Measurements from ENCODE around the gene SLC29A3. TPM values are rescaled to one million over a fixed set of nuclear protein-coding genes. Genes with fewer than 3 reads are reported as not detected.

SLC29A3 gene
- total RNA-seq, 2 experiments from 2014 or later, result 2.9 to 3.3 TPM

GRCh38 chr10:71372882-71373495 is 53.9 kb downstream of the SLC29A3 start:
- Mint-ChIP-seq H3K4me3 (no peak overlapping the region), H3K36me3 (ENCODE audit: low read depth) (no peaks in the 10 kb centered on the region), H3K9me3 (no peaks in the 10 kb centered on the region), H3K27me3 (peaks cover 4% of the 10 kb centered on the region), H3K27ac (no peak overlapping the region), H3K4me1 (ENCODE audit: low read depth) (peaks cover 8% of the 10 kb centered on the region)
- TF ChIP-seq CTCF (IDR thresholded peaks at IDR 0.05), result no peak
- ATAC-seq (no peak), DNase-seq (no peak)
- ChIA-PET POLR2A (interaction anchor here (1.1 kb wide), 1 partner anchor 57 kb away, joined by 3 read pairs; no protein-coding TSS in a partner anchor), CTCF (interaction anchor here (1.5 to 3.9 kb wide), 3 partner anchors 11 to 439 kb away, joined by 3 to 19 read pairs (median 7); no protein-coding TSS in a partner anchor)
- intact Hi-C loops (cut with micrococcal nuclease), result no loop called here

DNA sequence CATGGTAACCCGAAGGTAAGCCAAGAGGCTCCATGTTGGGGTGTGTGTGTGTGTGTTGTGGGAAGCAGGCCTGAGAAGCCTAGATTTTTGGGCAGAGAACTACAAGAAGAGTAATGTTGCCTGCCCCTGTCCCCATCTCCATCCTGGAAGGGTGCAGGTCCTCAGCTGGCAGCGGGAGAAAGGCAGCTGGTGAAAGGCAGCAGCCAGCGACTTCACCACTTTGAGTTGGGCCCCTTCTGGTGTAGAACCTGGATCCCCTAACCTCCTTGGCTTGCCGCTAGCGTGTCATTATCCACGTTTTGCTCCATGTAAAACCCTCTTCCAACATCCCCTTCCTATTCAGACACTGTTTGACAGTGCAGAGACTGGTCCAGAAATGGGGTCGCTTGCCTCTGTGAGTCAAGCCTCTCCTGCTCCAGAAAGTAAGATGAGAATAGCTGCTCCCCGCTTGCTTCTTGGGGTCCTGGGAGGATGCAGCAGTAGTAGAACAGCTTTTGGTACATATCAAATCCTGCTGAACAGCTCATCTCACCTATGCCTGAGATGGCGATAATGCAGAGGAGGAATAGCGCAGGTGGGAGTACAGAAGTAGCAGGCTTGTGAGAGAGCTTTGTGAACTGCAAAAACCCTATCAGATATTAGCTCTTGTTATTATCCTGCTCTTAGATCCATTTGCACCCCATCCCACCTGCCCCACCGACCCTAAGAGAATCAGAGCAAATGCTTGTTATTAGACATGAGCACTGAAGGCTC is 55.6 kb downstream of the SLC29A3 start:
- no peak overlapping the region for H3K4me3 Mint-ChIP-seq
- ATAC-seq (no peak), DNase-seq (no peak)
- ChIA-PET CTCF (interaction anchor here (1.0 to 3.8 kb wide), 2 partner anchors 10 to 195 kb away, joined by 3 to 21 read pairs; no protein-coding TSS in a partner anchor), POLR2A (interaction anchor here (0.7 kb wide), 1 partner anchor 190 kb away, joined by 3 read pairs; no protein-coding TSS in a partner anchor)
- H3K9me3 Mint-ChIP-seq, result no peaks in the 10 kb centered on the region
- intact Hi-C loops (cut with micrococcal nuclease), result loop anchor here (5.0 kb wide), 1 partner anchor 57 kb away; the partner anchor contains the start of gene SLC29A3
- H3K4me1 Mint-ChIP-seq (ENCODE audit: low read depth), result peaks cover 8% of the 10 kb centered on the region
- H3K27ac Mint-ChIP-seq, result no peak overlapping the region
- TF ChIP-seq CTCF (IDR thresholded peaks at IDR 0.05), result no peak
- H3K27me3 Mint-ChIP-seq, result peaks cover 4% of the 10 kb centered on the region
- H3K36me3 Mint-ChIP-seq (ENCODE audit: low read depth), result no peaks in the 10 kb centered on the region

GRCh38 chr10:71375952-71376351 is 56.9 kb downstream of the SLC29A3 start:
- H3K27ac Mint-ChIP-seq, result no peak overlapping the region
- CTCF ChIA-PET, result interaction anchor here (0.9 to 4.6 kb wide), 5 partner anchors 9 to 332 kb away, joined by 3 to 21 read pairs (median 17); no protein-coding TSS in a partner anchor
- no peak for DNase-seq
- H3K27me3 Mint-ChIP-seq, result peaks cover 4% of the 10 kb centered on the region
- peak overlapping the region; percentile 75 for H3K4me3 Mint-ChIP-seq
- ATAC-seq, result no peak
- intact Hi-C loops (cut with micrococcal nuclease), result loop anchor here (5.0 kb wide), 1 partner anchor 59 kb away; the partner anchor contains the start of gene SLC29A3
- H3K9me3 Mint-ChIP-seq, result no peaks in the 10 kb centered on the region
- no peak for TF ChIP-seq CTCF (IDR thresholded peaks at IDR 0.05)
- no peaks in the 10 kb centered on the region for H3K36me3 Mint-ChIP-seq (ENCODE audit: low read depth)
- POLR2A ChIA-PET, result interaction anchor here (1.5 kb wide), 1 partner anchor 14 kb away, joined by 3 read pairs; no protein-coding TSS in a partner anchor
- peaks cover 8% of the 10 kb centered on the region for H3K4me1 Mint-ChIP-seq (ENCODE audit: low read depth)

DNA sequence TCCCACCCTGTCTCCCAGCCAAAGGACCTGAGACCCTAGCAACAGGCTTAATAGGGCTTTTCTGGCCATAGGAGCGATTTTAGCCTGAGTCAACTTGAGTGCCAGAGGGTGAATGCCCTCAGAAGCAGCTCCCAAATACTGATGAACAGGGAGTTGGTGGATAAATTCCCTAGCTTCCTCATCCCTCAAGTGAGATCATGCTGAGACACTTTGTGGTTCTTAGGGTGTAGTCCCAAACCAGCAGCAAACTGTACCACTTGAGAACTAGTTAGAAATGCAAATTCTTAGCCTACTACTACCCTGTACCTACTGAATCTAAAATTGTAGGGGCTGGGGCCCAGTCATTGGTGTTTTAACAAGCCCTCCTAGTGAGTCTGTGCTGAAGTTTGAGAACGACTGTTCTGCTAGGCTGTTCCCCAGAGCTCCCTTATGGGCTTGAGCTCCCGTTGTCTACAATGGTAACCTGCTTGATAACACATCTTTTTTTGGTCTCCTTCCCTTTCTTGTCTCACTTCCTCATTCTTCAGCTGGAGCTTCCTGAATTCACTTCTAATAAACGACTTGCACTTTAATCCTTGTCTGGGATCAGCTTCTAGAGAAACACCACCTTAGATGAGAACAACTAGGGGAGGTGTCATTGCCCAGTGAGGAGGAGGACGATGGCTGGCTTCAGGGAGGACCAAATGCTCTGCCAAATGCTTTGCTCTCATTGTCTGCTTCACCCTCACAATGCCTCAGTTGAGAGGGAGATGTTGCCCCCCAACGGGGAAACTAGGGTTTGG is 59.5 kb downstream of the SLC29A3 start:
- intact Hi-C loops (cut with micrococcal nuclease), result loop anchor here (5.0 kb wide), 1 partner anchor 61 kb away; the partner anchor contains the start of gene SLC29A3
- ATAC-seq, result no peak
- Mint-ChIP-seq H3K27ac (no peak overlapping the region), H3K9me3 (no peaks in the 10 kb centered on the region), H3K27me3 (no peaks in the 10 kb centered on the region), H3K36me3 (ENCODE audit: low read depth) (no peaks in the 10 kb centered on the region), H3K4me1 (ENCODE audit: low read depth) (peaks cover 8% of the 10 kb centered on the region), H3K4me3 (no peak overlapping the region)
- no peak for TF ChIP-seq CTCF (IDR thresholded peaks at IDR 0.05)
- ChIA-PET POLR2A (interaction anchor here (0.9 to 1.2 kb wide), 2 partner anchors 60 to 153 kb away, joined by 3 read pairs; partner anchors contain the start of gene SLC29A3), CTCF (interaction anchor here (1.1 to 4.6 kb wide), 11 partner anchors 11 to 518 kb away, joined by 3 to 19 read pairs (median 5); partner anchors contain the start of genes CDH23, SLC29A3 and VSIR)
- DNase-seq, result no peak

Data from activated CD8-positive, alpha-beta T cell treated with anti-CD3 and anti-CD28 coated beads for 36 hours (primary cell).